WERI-Rb-1 (cell line): ENCODE measurements around the gene CETP.

Experiments used
- DNase-seq: peaks from one replicate; pipeline ENCODE4 v3.0.0-alpha.2; 2020
- H3K27ac ChIP-seq: fragments of 250-450 bp; sonication (Bioruptor Pico); 2 replicates; pipeline ENCODE4 v1.5.1; 2020; ENCODE audit warnings: mild to moderate bottlenecking, moderate library complexity
- H3K27me3 ChIP-seq: fragments of 250-450 bp; sonication (Bioruptor Pico); 2 replicates; pipeline ENCODE4 v1.5.1; 2021; ENCODE audit warnings: mild to moderate bottlenecking, low read depth, moderate library complexity; ENCODE audit not compliant: insufficient read depth, severe bottlenecking
- H3K36me3 ChIP-seq: fragments of 250-450 bp; sonication (Bioruptor Pico); 2 replicates; pipeline ENCODE4 v1.5.1; 2020; ENCODE audit warnings: mild to moderate bottlenecking, moderate library complexity
- H3K4me3 ChIP-seq: 2 replicates; pipeline ENCODE4 v1.5.1; 2011; ENCODE audit warnings: low read depth, mild to moderate bottlenecking, control low read depth, low read length
- H3K9me3 ChIP-seq: fragments of 250-450 bp; sonication (Bioruptor Pico); 2 replicates; pipeline ENCODE4 v1.5.1; 2021; ENCODE audit warnings: mild to moderate bottlenecking, moderate library complexity; ENCODE audit not compliant: severe bottlenecking
- CTCF ChIP-seq: IDR thresholded peaks from 2 replicates; pipeline ENCODE4 v1.5.1; 2011; ENCODE audit warnings: low read depth, mild to moderate bottlenecking, control low read depth, inconsistent platforms, low read length

The CETP gene

GRCh38 chr16:56977823-56978430 is 16.2 kb downstream of the CETP start:
- H3K27ac ChIP-seq: no peak overlapping the region
- TF ChIP-seq CTCF: no peak
- no peak overlapping the region for H3K4me3 ChIP-seq
- no peaks in the 10 kb centered on the region for H3K36me3 ChIP-seq
- H3K9me3 ChIP-seq: no peaks in the 10 kb centered on the region
- no peak for DNase-seq
- no peaks in the 10 kb centered on the region for H3K27me3 ChIP-seq

GRCh38 chr16:56980201-56980535 is 18.4 kb downstream of the CETP start:
- H3K36me3 ChIP-seq: no peaks in the 10 kb centered on the region
- H3K27me3 ChIP-seq: no peaks in the 10 kb centered on the region
- no peak for TF ChIP-seq CTCF
- H3K27ac ChIP-seq: no peak overlapping the region
- DNase-seq: no peak
- no peaks in the 10 kb centered on the region for H3K9me3 ChIP-seq
- no peak overlapping the region for H3K4me3 ChIP-seq

- TF ChIP-seq CTCF: no peak
- H3K9me3 ChIP-seq: no peaks in the 10 kb centered on the region
- H3K4me3 ChIP-seq: no peak overlapping the region
- H3K36me3 ChIP-seq: no peaks in the 10 kb centered on the region
- H3K27ac ChIP-seq: no peak overlapping the region
- no peak for DNase-seq
- no peaks in the 10 kb centered on the region for H3K27me3 ChIP-seq
These were observed 19.3 kb downstream of the CETP start for GRCh38 chr16:56980792-56981724.

GRCh38 chr16:56981729-56982271 is 20.1 kb downstream of the CETP start:
- Histone ChIP-seq H3K9me3 (no peaks in the 10 kb centered on the region), H3K27me3 (no peaks in the 10 kb centered on the region), H3K27ac (no peak overlapping the region), H3K4me3 (no peak overlapping the region), H3K36me3 (no peaks in the 10 kb centered on the region)
- DNase-seq: no peak
- no peak for TF ChIP-seq CTCF

GRCh38 chr16:56982695-56983094 is 20.9 kb downstream of the CETP start:
- Histone ChIP-seq H3K27ac (no peak overlapping the region), H3K9me3 (no peaks in the 10 kb centered on the region), H3K4me3 (no peak overlapping the region), H3K36me3 (no peaks in the 10 kb centered on the region), H3K27me3 (no peaks in the 10 kb centered on the region)
- no peak for DNase-seq
- no peak for TF ChIP-seq CTCF
